Endothelial cell of umbilical vein (primary cell): ENCODE results near the gene FGF12. TPM values are rescaled to one million over a fixed set of nuclear protein-coding genes. Genes with fewer than 3 reads are reported as not detected.

ENCODE experiments used
- BruUV-seq: library from RNA; stranded (reverse); fragments of 400-500 nt; replicated peaks from 2 replicates; lab custom pipeline; 2021; lab: Mats Ljungman, UMichigan
- CTCF ChIA-PET: fragments of 300-600, 350-600 bp; sonication (Branson Sonifier 250); formaldehyde crosslinking; loops from one replicate; lab custom pipeline; 2021; ENCODE audit warnings: antibody characterized with exemption, inconsistent platforms; lab: Charles Lee
- POLR2A ChIA-PET: fragments of 300-600, 350-600 bp; sonication (Branson Sonifier 250); formaldehyde crosslinking; loops from one replicate; lab custom pipeline; 2021; ENCODE audit warnings: antibody characterized with exemption, inconsistent platforms; lab: Charles Lee
- DNase-seq: peaks from one replicate; pipeline ENCODE4 v3.0.0-alpha.2; 2011; ENCODE audit warnings: low read depth, low spot score
- FAIRE-seq: peaks from 2 replicates; lab custom pipeline; 2011; peaks lifted over from hg19 to GRCh38; lab: Jason Lieb, UNC
- H2AFZ ChIP-seq: 2 replicates; pipeline ENCODE4 v1.6.0; 2012; ENCODE audit warnings: low read depth, low read length, control low read depth, inconsistent platforms
- H3K27ac ChIP-seq: 2 replicates; pipeline ENCODE4 v1.5.1; 2011; ENCODE audit warnings: low read depth, mild to moderate bottlenecking, control low read depth, low read length, moderate library complexity; ENCODE audit not compliant: insufficient read depth
- H3K27me3 ChIP-seq, 2 experiments: 2 replicates each; pipeline versions ENCODE4 v1.6.0 to v1.6.1; 2011; ENCODE audit warnings: low read length in 2 of 2, mixed read lengths in 1 of 2; ENCODE audit not compliant: control insufficient read depth in 2 of 2, insufficient read depth in 2 of 2
- H3K36me3 ChIP-seq, 2 experiments: 2 replicates in 1 of 2; 3 replicates in 1 of 2; pipeline ENCODE4 v1.5.1; 2011; ENCODE audit warnings: low read length in 2 of 2, mild to moderate bottlenecking in 1 of 2, moderate library complexity in 1 of 2; ENCODE audit not compliant: control insufficient read depth in 2 of 2, insufficient read depth in 2 of 2; ENCODE audit errors: extremely low read depth in 1 of 2
- H3K4me1 ChIP-seq: 3 replicates; pipeline ENCODE4 v1.5.1; 2011; ENCODE audit warnings: mild to moderate bottlenecking, low read length; ENCODE audit not compliant: control insufficient read depth, insufficient read depth; ENCODE audit errors: extremely low read depth
- H3K4me2 ChIP-seq: 2 replicates; pipeline ENCODE4 v1.6.1; 2011; ENCODE audit warnings: low read length, control low read depth, mixed read lengths; ENCODE audit not compliant: insufficient read depth
- H3K4me3 ChIP-seq, 3 experiments: fragments of 200-600 bp in 1 of 3; sonication (generic), shearing (Covaris generic) in 1 of 3; replicated peaks in 1 of 3; 2 replicates each; pipeline ENCODE4 v1.5.1; 2011 to 2016; ENCODE audit warnings: control low read depth in 3 of 3, low read length in 3 of 3, mild to moderate bottlenecking in 2 of 3, inconsistent platforms in 1 of 3, low read depth in 1 of 3, moderate library complexity in 1 of 3; ENCODE audit not compliant: insufficient read depth in 1 of 3
- H3K79me2 ChIP-seq: 2 replicates; pipeline ENCODE4 v1.6.0; 2012; ENCODE audit warnings: low read length, inconsistent platforms; ENCODE audit not compliant: control insufficient read depth, insufficient read depth
- H3K9ac ChIP-seq: replicated peaks from 2 replicates; pipeline ENCODE3; 2011; ENCODE audit warnings: low read length, control low read depth; ENCODE audit not compliant: insufficient read depth; ENCODE audit errors: extremely low read depth
- H3K9me1 ChIP-seq: replicated peaks from 3 replicates; pipeline ENCODE4 v1.6.0; 2011; ENCODE audit warnings: mild to moderate bottlenecking, low read length; ENCODE audit not compliant: control insufficient read depth, insufficient read depth; ENCODE audit errors: extremely low read depth
- H3K9me3 ChIP-seq: replicated peaks from 2 replicates; pipeline ENCODE4 v1.5.1; 2012; ENCODE audit warnings: low read length, inconsistent platforms; ENCODE audit not compliant: control insufficient read depth, insufficient read depth
- H4K20me1 ChIP-seq: replicated peaks from 2 replicates; pipeline ENCODE3; 2011; ENCODE audit warnings: mild to moderate bottlenecking, low read length; ENCODE audit not compliant: control insufficient read depth, insufficient read depth; ENCODE audit errors: extremely low read depth
- CTCF ChIP-seq, 2 donors: IDR thresholded peaks; 1 replicate in 1 of 2; 2 replicates in 1 of 2; pipeline ENCODE4 v1.5.1; 2011; ENCODE audit warnings: low read length in 2 of 2, mild to moderate bottlenecking in 2 of 2, moderate library complexity in 2 of 2, control low read depth in 1 of 2, inconsistent platforms in 1 of 2, low read depth in 1 of 2; ENCODE audit not compliant: insufficient read depth in 1 of 2; ENCODE audit errors: extremely low read depth in 1 of 2
- EZH2 ChIP-seq: IDR thresholded peaks from 2 replicates; pipeline ENCODE4 v1.6.1; 2012; ENCODE audit warnings: borderline replicate concordance, low read depth, mild to moderate bottlenecking, moderate library complexity, low read length, inconsistent platforms; ENCODE audit not compliant: severe bottlenecking
- FOS ChIP-seq: IDR thresholded peaks from 2 replicates; pipeline ENCODE4 v1.6.1; 2011; ENCODE audit warnings: mild to moderate bottlenecking, low read length, moderate library complexity, borderline replicate concordance; ENCODE audit not compliant: insufficient read depth
- GATA2 ChIP-seq: IDR thresholded peaks from 2 replicates; pipeline ENCODE4 v1.7.0; 2011; ENCODE audit warnings: low read depth, mild to moderate bottlenecking, moderate library complexity, mixed read lengths, low read length; ENCODE audit not compliant: insufficient read length, insufficient read depth
- JUN ChIP-seq: IDR thresholded peaks from 2 replicates; pipeline ENCODE4 v1.6.1; 2011; ENCODE audit warnings: borderline replicate concordance, low read depth; ENCODE audit not compliant: insufficient read length, insufficient read depth
- MAX ChIP-seq: IDR thresholded peaks from 2 replicates; pipeline ENCODE4 v1.6.1; 2011; ENCODE audit not compliant: insufficient read depth, insufficient read length
- MYC ChIP-seq: IDR thresholded peaks from one replicate; pipeline ENCODE4 v1.6.1; 2011; ENCODE audit warnings: mild to moderate bottlenecking, low read depth, low read length
- dilution Hi-C: fragments of 300-500 bp; cut with MboI; formaldehyde crosslinking; loops from one replicate; pipeline ENCODE4 v1.15.0; 2019; ENCODE audit warnings: low sequenced_read_pairs; ENCODE audit not compliant: extremely low pct_ligation_motif_present
- intact Hi-C: fragments of 100-400 bp; cut with micrococcal nuclease; formaldehyde crosslinking; loops from one replicate; pipeline ENCODE4 v1.10.0; 2022
- polyA plus RNA-seq, 4 experiments: library from polyadenylated mRNA; depleted of rRNA in 3 of 4; stranded (reverse) in 3 of 4; unstranded in 1 of 4; fragments of >200 nt; gene quantifications; 2 replicates each; pipeline versions ENCODE4 v1.2.1 to v1.2.3, GENCODE V29; 2011 to 2012; ENCODE audit warnings: missing spikeins in 1 of 4
- total RNA-seq: library from RNA; stranded (reverse); gene quantifications from 2 replicates; pipeline ENCODE4 v1.2.3, GENCODE V29; 2021

The FGF12 gene
- total and polyA plus RNA-seq, 2 donors (not counting 3 experiments of a cell fraction or from before 2014, with no cell fraction given), result 0.72 to 2.5 TPM

- dilution Hi-C loops (no loop called here), intact Hi-C loops (no loop called here)
- H2AFZ ChIP-seq, result no peak overlapping the region
- H3K79me2 ChIP-seq, result no peaks in the 10 kb centered on the region
- DNase-seq (no peak), FAIRE-seq (no peak)
- H3K36me3 ChIP-seq, result no peaks in the 10 kb centered on the region
- no peak overlapping the region for H3K4me2 ChIP-seq
- POLR2A ChIA-PET, result no interaction called here
- no peaks in the 10 kb centered on the region for H4K20me1 ChIP-seq
- TF ChIP-seq MYC, result no peak
- TF ChIP-seq MAX, result no peak
- no peak for TF ChIP-seq EZH2
- TF ChIP-seq CTCF (IDR thresholded peaks at IDR 0.05; ENCODE audit: extremely low read depth in 1 of 2, insufficient read depth in 1 of 2, low read depth in 1 of 2, low read length in 2 of 2), result no peak
- TF ChIP-seq GATA2, result no peak
- no peak for TF ChIP-seq FOS
- TF ChIP-seq JUN, result no peak
- H3K27ac ChIP-seq, result no peak overlapping the region
- no TSS peak for BruUV-seq
- CTCF ChIA-PET, result interaction anchor here (1.0 kb wide), 2 partner anchors 156 to 160 kb away, joined by 3 read pairs; no protein-coding TSS in a partner anchor
- no peaks in the 10 kb centered on the region for H3K9me3 ChIP-seq
- H3K4me1 ChIP-seq, result no peaks in the 10 kb centered on the region
- H3K27me3 ChIP-seq, result no peaks in the 10 kb centered on the region
- no peak overlapping the region for H3K4me3 ChIP-seq
- H3K9ac ChIP-seq, result no peak overlapping the region
- H3K9me1 ChIP-seq, result no peaks in the 10 kb centered on the region
These were observed 442.8 kb downstream of the FGF12 start for GRCh38 chr3:192284443-192285072.
